HG02938 (cell line): ENCODE data around the gene NUTF2.
"Not testable (repeated sequence)": the region's sequence is repeated elsewhere in the genome, so short reads cannot be mapped to it uniquely, and the experiment has no call there.

ENCODE experiments used
- ATAC-seq: cut with Tn5 transposase; IDR thresholded peaks from one replicate; pipeline ENCODE4 v1.9.1; 2021; ENCODE audit warnings: mild to moderate bottlenecking, moderate library complexity; ENCODE audit not compliant: unreplicated experiment

Gene NUTF2

DNA sequence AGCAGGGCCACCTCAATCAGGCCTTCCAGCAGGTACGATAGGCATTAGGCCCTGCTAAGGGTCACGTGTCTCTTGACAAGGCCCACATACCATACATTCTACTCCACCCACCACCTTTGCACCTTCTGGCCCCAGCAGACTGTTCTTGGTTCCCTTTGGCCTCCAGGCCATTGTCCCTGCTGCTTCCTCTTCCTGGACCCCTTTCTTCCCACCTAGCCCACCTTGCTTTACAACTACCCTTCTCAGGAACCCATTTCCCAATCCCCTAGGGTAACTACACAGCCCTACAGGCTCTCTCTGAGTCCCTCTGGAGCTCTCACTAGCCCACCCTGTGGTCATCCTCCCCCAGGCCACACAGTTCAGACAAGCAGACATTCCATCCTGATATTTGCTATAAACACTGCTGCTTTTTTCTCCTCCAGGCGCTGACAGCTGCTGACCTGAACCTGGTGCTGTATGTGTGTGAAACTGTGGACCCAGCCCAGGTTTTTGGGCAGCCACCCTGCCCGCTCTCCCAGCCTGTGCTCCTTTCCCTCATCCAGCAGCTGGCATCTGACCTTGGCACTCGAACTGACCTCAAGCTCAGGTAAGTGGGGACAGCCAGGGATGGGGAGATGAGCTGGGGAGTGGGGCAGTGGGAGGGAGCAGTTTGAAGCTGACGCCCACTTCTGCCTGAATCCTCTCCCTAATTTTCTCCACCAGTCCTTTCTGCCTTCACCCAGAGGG, 36.6 kb downstream of the NUTF2 start:
- no peak for ATAC-seq

DNA sequence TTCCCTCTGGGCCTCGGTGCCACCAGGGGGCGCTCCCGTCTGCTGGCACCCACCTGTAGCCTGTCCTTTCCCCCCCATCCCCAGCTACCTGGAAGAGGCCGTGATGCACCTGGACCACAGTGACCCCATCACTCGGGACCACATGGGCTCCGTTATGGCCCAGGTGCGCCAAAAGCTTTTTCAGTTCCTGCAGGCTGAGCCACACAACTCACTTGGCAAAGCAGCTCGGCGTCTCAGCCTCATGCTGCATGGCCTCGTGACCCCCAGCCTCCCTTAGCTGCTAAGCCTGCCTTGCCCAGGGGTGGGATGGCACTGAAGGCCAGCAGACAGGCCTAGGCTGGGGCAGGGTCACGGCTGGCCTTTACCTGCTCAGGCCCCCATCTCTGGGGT, 37.1 kb downstream of the NUTF2 start:
- ATAC-seq = no peak

DNA sequence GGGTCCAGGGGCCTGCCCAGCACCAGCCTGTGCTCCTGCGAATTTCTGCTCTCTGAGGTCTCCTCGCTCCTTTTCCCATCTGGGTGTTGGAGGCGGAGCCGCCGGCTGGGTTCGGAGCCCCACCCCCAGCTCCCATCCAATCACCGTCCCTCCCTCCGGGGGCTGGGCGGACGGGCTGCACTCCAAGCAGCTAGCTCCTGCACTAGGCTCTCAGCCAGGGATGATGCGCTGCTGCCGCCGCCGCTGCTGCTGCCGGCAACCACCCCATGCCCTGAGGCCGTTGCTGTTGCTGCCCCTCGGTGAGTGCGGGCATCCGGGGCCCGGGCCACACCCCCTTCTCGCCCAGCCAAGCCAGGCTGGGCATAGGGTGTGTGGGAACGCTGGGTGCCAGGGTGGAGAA, 38.0 kb downstream of the NUTF2 start, which contains the start of gene NRN1L:
Gene NRN1L, plus strand, starts transcription at position 202 of the 400 bp plus-strand sequence. Its CDS starts 19 bp downstream, at position 221.
- ATAC-seq = no peak

DNA sequence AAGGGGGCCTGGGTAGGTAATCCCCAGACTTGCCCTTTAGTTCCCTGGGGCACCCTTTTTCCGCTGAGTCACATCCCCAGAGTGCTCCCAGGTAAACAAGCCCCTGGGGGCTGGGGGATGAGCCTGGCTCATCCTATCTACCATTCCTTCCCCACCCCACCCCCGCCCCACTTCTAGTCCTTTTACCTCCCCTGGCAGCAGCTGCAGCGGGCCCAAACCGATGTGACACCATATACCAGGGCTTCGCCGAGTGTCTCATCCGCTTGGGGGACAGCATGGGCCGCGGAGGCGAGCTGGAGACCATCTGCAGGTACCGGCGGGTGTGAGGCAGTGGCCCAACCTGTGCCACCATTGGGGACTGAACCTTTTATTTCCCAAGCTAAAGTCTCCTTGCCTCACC, 38.8 kb downstream of the NUTF2 start:
- ATAC-seq = no peak

DNA sequence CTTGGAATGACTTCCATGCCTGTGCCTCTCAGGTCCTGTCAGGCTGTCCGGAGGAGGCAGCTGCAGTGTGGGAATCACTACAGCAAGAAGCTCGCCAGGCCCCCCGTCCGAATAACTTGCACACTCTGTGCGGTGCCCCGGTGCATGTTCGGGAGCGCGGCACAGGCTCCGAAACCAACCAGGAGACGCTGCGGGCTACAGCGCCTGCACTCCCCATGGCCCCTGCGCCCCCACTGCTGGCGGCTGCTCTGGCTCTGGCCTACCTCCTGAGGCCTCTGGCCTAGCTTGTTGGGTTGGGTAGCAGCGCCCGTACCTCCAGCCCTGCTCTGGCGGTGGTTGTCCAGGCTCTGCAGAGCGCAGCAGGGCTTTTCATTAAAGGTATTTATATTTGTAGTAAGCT, 39.2 kb downstream of the NUTF2 start:
- ATAC-seq = no peak

DNA sequence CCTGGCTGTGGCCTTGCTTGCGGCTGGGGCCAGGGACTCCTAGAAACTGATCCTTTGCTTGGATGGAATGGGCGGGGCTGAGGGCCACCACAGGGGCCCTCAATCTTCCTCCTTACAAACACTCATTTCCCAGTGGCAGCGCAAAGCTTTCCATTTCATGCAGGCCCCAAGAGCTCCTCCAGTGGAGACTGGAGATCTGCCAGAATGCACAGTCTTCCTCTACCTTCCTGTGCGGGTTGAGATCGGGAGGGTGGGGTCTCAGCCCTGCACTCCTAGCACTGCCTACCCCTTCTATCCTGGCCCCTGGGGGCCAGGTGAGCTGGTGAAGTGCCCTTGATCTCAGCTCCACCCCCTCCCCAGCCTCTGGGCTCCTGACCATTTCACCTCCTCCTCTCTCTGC, 39.7 kb downstream of the NUTF2 start:
- no peak for ATAC-seq

DNA sequence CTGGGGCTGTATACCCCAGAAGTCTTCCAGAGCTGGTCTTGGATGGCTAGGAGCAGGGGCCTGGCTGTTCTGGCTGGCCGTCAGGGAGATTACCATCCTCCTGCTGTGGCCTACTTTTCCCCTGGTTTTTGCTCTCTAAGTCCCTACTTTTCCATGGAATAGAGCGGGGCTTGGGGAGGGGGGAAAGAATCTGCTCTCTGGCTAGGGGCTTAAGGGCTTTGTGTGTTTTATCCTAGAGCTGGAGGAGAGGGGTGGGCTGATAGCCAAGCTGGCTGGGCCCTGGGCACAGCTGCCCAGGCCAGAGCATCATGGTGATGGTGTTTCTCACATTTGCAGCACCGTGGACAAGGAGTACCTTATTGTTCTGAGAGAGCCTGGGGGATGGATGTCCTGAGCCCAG, 41.6 kb downstream of the NUTF2 start:
- no peak for ATAC-seq

DNA sequence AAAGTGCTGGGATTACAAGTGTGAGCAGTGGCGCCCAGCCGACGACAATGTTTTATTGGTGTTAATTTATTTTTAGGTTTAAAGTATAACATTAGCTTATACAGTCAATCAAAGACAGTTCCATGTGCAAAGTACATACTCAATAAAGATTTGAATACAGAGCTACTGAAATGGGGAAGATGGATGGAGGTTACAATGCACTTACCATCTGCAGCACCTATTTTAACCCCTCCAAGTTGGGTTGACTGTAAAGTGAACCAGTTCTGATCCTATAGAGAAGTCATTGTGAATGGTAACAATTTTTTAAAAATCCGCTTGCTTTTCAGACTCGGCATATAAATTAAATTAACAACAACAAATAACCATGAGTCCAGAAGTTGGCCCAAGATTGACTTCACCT, 45.6 kb downstream of the NUTF2 start:
- no peak for ATAC-seq

DNA sequence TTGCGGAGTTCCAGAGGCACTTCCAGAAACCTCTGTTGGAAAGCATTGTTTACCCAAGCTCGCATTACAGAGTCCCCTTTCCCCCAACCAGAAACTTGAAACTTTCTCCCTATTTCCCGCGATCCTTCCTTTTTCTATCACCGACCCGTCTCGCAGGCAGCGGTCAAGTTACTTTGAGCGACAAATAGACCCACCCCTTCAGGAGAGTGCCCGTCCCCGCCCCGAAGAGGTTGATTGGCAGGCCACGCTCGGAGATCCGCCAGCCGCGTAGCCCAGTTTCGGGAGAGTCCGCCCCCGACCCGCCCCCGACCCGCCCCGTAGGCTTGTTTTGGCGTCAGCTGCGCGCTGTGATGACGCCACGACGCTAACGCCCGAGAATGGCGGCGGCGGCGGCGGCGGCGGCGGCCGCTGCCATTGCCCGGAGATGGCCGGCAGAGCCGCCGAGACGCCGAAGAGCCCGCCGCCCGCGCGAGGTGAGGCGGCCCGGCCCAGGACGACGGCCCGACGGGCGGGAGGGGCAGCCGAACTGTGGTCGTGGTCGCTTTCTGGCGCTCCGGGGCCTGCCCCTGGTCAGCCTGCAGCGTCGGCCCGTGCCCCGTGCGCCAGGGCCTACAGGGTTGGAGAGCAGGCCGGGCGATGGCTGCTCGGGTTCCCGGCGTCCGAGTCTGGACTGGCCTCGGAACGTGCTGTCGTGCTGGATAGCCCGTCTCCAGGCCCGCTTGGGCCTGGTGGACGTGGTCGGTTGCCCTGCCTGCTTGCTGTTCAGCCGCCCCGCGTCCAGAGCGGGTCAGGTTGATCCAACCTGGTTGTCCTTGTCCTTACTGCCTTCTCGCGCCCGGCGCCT, 46.4 kb downstream of the NUTF2 start, which contains the start of gene PSKH1:
Gene PSKH1, plus strand, starts transcription at position 356 of the 844 bp plus-strand sequence. CDS start 15,496 bp downstream, outside the sequence.
- peak; percentile 82 for ATAC-seq

DNA sequence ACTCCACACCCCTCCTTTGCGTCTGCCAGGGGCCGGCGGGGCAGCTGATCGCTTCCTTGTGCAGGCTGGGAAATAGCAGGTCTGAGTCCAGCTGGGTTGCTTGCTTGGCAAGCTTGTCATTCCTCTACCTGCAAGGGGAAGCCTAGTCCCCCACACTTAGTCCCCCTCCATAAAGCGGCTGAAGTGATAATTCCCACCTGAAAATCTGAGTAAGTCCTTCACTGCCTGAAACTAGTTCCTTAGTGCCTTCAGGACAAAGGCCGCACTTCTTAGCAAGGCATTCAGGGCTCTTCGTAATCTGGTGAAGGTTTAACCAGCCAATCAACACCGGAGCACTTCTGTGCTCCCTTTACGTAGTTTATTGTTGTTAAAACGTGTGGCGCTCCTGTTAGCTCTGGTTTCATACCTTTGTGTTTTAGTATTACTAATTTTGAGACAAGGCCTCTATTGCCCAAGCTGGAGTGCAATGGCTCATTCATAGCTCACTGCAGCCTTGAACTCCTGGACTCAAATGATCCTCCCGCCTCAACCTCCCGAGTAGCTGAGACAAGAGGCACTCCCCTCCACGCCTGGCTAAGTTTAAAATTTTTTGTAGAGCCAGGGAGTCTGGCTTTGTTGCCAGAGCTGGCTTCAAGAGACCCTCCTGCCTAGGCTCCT, 47.1 kb downstream of the NUTF2 start:
- ATAC-seq = no peak

DNA sequence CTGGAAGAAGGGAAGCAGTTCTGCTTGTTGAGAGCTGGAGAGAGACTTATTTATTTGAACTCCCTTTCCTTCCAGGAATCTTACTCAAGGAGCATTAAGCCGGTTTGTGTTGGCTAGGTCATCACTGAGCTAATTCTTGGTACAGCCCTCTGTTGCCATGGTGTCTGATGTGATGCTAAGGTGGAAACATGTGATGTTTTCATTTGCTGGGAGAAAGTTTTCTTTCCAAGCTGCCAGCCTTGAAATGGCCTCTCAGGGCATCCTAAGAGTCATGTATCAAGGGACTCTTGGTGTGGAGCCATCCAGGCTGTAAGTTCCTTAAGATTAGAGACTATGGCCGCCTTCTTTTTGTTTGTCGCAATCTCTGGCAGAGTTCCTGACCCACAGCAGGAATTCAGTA, 50.5 kb downstream of the NUTF2 start:
- ATAC-seq = no peak

DNA sequence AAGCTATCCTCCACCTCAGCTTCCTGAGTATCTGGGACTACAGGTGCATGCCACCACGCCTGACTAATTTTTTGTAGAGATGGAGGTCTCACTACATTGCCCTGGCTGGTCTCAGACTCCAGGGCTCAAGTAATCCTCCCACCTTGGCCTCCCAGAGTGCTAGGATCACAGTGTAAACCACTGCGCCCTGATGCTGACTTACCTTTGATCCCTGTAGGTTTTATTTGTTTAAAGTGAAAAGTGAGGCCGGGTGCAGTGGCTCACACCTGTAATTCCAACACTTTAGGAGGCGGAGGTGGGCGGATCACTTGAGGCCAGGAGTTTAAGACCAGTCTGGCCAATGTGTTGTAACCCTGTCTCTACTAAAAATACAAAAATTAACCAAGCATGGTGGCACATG, 55.0 kb downstream of the NUTF2 start:
- no peak for ATAC-seq

DNA sequence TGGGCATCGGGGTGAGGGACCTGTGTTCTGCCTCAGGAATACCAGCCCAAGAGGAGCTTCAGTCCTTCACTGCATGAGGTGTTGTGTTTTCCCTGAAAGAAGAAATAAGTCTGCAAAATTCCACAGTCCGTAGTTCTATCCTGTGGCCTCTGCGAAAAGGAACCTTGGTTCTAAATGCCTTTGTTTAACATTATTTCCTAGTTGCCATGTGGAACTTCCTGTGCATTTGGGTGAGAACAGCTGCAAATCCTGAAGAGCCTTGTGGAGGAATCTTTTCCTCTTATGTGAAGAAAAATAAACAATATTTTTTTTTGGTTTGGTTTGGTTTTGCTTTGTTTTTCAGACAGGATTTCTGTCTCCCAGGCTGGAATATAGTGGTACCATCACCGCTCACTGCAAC, 56.1 kb downstream of the NUTF2 start:
- no peak for ATAC-seq

DNA sequence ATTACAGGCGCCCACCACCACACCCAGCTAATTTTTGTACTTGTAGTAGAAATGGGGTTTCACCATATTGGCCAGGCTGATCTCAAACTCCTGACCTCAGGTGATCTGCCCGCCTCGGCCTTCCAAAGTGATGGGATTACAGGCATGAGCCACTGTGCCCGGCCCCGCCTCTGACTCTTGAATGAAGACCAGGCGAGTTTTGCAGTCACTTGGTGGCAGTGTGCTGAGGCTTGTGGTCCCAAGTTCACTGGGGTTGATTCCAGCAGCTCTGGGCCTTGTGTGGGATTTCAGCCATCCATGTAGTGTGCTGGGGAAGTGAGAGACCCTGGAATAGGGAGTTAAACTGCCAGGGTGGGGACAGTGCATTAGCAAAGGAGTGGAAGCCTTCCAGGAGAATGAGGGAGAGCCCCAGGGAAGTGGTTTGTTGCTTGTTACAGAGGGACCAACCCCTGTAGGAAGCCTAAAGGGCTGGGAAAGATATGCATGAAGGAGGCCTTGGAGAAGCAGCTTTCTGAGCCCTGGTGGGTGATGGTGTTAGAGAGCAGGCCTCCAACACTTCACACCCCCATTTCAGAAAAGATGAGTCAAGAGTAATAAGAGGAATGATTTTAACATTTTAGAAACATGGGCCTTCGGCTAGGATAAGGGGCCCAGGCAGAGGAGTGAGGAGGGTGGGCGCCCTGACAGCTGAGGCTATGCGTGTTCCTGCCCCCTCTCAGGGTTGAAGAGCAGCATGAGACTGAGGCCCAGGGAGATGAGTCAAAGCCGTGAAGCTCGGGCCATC, 60.9 kb downstream of the NUTF2 start:
- no peak for ATAC-seq

DNA sequence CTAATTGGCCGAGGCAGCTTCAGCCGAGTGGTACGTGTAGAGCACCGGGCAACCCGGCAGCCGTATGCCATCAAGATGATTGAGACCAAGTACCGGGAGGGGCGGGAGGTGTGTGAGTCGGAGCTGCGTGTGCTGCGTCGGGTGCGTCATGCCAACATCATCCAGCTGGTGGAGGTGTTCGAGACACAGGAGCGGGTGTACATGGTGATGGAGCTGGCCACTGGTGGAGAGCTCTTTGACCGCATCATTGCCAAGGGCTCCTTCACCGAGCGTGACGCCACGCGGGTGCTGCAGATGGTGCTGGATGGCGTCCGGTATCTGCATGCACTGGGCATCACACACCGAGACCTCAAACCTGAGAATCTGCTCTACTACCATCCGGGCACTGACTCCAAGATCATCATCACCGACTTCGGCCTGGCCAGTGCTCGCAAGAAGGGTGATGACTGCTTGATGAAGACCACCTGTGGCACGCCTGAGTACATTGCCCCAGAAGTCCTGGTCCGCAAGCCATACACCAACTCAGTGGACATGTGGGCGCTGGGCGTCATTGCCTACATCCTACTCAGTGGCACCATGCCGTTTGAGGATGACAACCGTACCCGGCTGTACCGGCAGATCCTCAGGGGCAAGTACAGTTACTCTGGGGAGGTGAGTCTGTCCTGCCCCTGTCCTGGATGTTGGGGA, 62.5 kb downstream of the NUTF2 start:
- ATAC-seq = no peak

DNA sequence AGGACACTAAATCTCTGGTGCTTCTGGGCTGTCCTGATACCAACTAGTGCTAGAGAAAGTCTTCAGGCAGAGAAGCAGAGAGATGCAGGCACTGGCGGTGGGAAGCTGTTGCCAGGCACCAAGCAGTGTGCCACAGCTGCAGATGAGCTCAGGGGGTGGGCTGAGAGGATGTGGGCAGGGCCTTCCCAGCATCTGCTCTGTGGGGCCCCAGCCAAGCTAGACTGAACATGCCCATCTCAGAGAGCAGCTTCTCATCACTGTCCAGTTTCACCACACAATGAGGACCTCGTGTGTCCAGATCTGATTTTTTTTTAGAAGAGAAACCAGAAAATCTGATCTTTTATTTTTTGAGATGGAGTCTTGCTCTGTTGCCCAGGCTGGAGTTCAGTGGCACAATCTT, 63.4 kb downstream of the NUTF2 start:
- ATAC-seq = no peak

DNA sequence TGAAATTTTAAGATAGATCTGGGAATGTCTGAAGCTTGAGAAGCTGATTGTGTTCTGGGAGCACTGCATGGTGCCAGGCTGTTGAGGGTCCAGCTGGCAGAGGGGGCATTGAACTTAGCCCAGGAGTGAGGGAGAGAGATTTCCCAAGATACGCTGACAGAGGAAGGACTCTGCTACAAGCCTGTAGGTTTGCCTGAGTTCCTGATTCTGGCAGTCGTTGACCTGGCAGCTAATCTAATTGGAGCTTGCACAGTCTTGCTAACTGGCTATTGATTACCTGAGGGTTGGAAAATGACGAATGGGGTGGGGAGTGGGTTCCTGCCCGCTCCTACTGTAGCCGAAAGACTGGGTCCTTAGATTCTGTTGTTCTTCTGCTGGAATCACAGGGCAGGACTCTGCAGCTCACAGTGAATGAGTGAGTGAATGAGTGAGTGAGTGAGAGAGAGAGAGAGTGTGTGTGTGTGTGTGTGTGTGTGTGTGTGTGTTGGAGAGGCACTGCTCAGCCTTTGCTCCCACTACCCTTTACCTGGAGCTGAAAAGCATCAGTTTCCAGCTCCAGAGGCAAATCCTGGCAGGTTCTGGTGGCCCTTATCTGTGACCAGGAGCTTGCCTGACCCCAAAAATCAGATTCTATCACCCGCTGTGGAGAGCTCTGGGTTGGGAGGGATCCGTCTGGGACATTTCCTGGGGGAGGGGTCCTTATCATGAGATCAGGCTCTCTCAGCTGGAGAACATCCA, 68.2 kb downstream of the NUTF2 start:
- ATAC-seq = no peak

DNA sequence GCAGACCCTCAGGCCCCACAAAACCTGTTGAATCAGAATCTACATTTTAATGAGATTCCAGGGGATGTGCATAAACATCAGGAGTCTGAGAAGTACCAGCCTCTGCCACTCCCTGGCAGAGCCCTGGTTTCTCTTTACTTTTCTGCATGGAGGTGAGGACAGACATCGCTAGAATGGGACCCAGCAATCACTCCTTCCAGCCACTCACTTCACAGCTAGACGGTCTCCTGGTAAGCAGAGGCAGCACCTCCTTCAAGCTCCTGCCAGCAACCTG, 68.7 kb downstream of the NUTF2 start:
- not testable (repeated sequence) for ATAC-seq

DNA sequence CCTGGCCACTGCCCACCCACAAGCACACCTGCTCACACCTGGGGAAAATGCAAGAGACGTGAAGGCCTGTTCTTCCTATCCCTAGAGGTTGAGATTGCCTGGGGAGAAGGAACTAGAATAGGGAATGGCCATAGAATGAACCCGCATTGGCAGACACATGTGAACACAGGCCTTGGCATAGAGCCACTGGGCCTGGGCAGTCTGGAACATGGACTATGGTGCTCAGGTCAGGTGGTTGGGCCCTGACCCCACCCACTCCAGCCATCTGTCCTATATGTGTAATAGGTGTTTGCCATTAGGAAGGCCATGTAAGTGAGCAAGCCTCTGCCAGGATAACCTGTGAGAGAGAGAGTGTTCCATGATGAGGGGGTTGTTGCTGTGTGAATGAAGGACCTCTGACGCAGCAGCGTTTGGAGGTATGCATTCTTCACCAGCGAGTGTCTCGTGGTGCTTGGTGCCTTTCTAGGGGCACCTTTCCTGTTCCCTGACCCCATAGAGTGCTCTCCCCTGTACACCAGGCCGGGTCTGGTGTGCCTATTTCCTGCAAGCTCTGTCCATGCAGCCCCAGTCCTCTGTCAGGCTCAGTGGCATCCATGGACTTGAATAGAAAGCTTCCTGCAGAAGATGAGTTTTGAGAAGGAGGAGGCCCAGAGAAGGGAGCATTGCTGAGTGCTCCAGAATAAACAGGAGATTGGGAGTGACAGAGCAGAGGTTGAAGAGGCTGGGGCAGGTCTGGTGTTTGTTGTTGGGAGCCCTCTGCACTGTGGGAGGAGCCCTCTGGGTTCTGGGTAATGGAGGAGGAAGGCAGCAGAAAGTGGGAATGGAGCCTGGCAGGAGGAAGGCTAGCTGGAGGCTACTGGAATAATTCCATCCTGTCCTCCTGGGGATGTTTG, 69.3 kb downstream of the NUTF2 start:
- ATAC-seq = no peak
